ENCODE data around the gene CASD1. TPM values are rescaled to one million over a fixed set of nuclear protein-coding genes. Genes with fewer than 3 reads are reported as not detected.

CASD1 gene
- total RNA-seq, 4 donors from 2014 or later, result 21.2 to 24.9 (median 21.9) TPM

DNA sequence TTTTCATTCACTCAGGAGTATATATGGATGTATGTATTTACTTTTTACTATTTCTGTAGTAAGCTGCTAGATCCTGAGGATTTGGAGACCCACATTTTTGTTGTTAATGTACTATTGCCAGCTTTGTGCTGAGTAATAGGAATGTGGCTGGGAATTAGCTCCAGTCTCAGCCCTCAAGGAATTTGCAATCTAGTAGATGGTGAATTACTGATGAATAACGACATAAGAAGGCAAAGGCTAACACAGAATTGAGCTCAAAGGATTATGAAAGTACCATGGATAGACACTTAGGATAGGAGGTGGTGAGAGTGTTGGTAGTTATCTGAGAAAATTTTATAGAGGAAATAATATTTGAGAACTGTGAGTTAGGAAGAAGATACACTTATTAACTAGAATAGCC is 19.9 kb downstream of the CASD1 start:
- Histone ChIP-seq H3K27me3 (no peaks in the 10 kb centered on the region), H3K4me1 (no peaks in the 10 kb centered on the region), H3K27ac (no peak overlapping the region), H3K9me3 (no peaks in the 10 kb centered on the region), H3K36me3 (peaks cover 0 to 44% (median 0%) of the 10 kb centered on the region in 3 donors), H3K4me3 (no peak overlapping the region)
- TF ChIP-seq, protein P1, sequence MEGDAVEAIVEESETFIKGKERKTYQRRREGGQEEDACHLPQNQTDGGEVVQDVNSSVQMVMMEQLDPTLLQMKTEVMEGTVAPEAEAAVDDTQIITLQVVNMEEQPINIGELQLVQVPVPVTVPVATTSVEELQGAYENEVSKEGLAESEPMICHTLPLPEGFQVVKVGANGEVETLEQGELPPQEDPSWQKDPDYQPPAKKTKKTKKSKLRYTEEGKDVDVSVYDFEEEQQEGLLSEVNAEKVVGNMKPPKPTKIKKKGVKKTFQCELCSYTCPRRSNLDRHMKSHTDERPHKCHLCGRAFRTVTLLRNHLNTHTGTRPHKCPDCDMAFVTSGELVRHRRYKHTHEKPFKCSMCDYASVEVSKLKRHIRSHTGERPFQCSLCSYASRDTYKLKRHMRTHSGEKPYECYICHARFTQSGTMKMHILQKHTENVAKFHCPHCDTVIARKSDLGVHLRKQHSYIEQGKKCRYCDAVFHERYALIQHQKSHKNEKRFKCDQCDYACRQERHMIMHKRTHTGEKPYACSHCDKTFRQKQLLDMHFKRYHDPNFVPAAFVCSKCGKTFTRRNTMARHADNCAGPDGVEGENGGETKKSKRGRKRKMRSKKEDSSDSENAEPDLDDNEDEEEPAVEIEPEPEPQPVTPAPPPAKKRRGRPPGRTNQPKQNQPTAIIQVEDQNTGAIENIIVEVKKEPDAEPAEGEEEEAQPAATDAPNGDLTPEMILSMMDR (IDR thresholded peaks at IDR 0.05), result no peak
- no peak for TF ChIP-seq EP300 (IDR thresholded peaks at IDR 0.05)
- TF ChIP-seq POLR2A (IDR thresholded peaks at IDR 0.05), result no peak
- no peak for DNase-seq (ENCODE audit: low spot score in 2 of 2)
- 65% methylated on average over 1 of the region's 1 CpG for WGBS, 2 donors

DNA sequence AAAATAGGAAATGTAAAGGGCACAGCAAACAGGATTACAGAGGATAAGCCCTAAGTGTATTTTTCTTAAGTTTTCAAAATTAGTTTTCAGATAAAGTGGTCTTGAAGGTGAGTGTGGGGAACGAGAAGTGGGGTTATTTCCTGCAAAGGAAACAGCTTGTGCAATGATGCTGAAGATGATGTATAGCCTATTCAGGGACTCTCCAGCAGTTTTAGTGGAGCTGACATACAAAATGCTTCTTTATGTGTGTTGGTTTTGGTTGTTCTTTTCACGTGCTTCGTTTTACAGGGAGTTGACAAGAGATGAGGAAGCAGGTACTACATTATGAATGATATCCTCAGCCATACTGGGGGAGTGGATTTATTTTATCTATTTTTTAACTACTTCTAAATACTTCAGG is 20.5 kb downstream of the CASD1 start:
- TF ChIP-seq EP300 (IDR thresholded peaks at IDR 0.05) (no peak), POLR2A (IDR thresholded peaks at IDR 0.05) (no peak)
- TF ChIP-seq, protein P1 (IDR thresholded peaks at IDR 0.05), result no peak

DNA sequence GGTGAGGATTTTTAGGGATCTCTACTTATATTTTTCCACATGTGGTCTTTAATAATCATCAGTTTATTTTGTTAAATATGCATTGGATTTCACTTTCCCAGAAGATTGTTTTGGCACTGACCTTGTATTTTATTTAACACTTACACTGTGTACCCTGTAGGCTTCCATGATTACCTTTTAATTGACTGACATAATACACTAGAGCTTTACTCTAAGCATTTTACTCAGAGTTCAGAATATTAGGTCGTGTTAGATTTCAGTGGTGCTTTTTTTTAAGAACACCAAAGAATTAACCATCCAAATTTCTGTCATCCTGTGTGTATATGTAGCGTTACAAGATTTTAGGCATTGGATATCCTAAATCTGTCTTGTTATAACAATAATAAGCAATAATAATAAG is 23.1 kb downstream of the CASD1 start:
- no peak for DNase-seq (ENCODE audit: low spot score in 2 of 2)
- TF ChIP-seq POLR2A (IDR thresholded peaks at IDR 0.05) (no peak), EP300 (IDR thresholded peaks at IDR 0.05) (no peak)
- TF ChIP-seq, protein P1 (IDR thresholded peaks at IDR 0.05), result no peak
- H3K27ac ChIP-seq, result no peak overlapping the region
- no peak overlapping the region for H3K4me3 ChIP-seq
- H3K9me3 ChIP-seq, result no peaks in the 10 kb centered on the region
- H3K36me3 ChIP-seq, result peaks cover 0 to 59% (median 3%) of the 10 kb centered on the region in 3 donors
- no peaks in the 10 kb centered on the region for H3K4me1 ChIP-seq
- 72 to 78% methylated on average over 2 of the region's 2 CpGs for WGBS, 2 donors
- H3K27me3 ChIP-seq, result no peaks in the 10 kb centered on the region

More for the DNA sequence above, 20.5 kb downstream of the CASD1 start:
- H3K4me1 ChIP-seq, result no peaks in the 10 kb centered on the region
- no peak overlapping the region for H3K4me3 ChIP-seq
- DNase-seq (ENCODE audit: low spot score in 2 of 2), result no peak
- WGBS, 2 donors, result 76 to 81% methylated on average over 3 of the region's 3 CpGs
- no peaks in the 10 kb centered on the region for H3K9me3 ChIP-seq
- H3K27ac ChIP-seq, result no peak overlapping the region
- peaks cover 0 to 46% (median 0%) of the 10 kb centered on the region in 3 donors for H3K36me3 ChIP-seq
- H3K27me3 ChIP-seq, result no peaks in the 10 kb centered on the region

DNA sequence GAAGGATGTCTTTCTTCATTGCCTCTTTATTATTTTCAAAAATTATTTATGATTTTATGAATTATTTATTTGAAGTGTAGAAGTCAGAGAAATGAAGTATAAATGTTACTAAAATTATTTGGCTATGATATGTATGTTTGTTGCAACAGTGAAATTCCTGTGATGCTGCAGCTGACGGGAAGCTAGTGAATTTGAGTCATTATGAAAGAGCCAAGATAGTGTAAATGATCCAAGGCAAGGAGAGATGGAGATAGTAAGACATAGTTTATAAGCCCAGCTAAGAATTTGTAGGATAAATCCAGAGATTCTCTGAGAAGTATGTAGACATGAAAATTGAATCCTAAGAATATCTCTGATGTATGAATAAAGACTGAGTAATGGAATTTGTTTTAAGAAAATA is 30.8 kb downstream of the CASD1 start:
- no peak for DNase-seq (ENCODE audit: low spot score in 2 of 2)
- no peaks in the 10 kb centered on the region for H3K27me3 ChIP-seq
- no peak overlapping the region for H3K4me3 ChIP-seq
- H3K4me1 ChIP-seq, result no peaks in the 10 kb centered on the region
- no peak overlapping the region for H3K27ac ChIP-seq
- H3K9me3 ChIP-seq, result no peaks in the 10 kb centered on the region
- no peak for TF ChIP-seq POLR2A (IDR thresholded peaks at IDR 0.05)
- no peak for TF ChIP-seq EP300 (IDR thresholded peaks at IDR 0.05)
- TF ChIP-seq, protein P1 (IDR thresholded peaks at IDR 0.05), result no peak
- peaks cover 0 to 45% (median 3%) of the 10 kb centered on the region in 3 donors for H3K36me3 ChIP-seq
- WGBS, 2 donors, result 39 to 70% methylated on average over 1 of the region's 1 CpG

DNA sequence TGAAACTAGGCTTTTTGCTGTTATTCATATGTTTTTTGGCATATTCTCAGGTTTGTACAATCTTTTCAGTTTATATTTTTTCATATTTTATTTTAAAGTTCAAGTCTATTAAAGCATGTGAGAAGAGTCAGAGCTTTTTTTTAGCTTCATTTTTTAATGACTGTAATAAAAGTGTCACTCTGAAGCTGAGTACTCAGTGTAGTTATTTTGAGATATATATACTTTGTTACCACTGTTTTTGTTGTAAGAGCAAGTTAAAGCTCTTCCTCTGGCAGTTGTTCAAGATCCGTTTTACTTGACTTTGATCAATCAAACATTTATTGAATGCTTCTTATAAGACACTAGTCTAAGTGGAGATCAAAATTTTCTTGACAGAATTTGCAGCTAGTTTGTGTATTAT is 37.5 kb downstream of the CASD1 start:
- H3K27me3 ChIP-seq, result no peaks in the 10 kb centered on the region
- no peaks in the 10 kb centered on the region for H3K9me3 ChIP-seq
- no peak for TF ChIP-seq EP300 (IDR thresholded peaks at IDR 0.05)
- TF ChIP-seq, protein P1 (IDR thresholded peaks at IDR 0.05), result no peak
- TF ChIP-seq POLR2A (IDR thresholded peaks at IDR 0.05), result no peak
- 46 to 52% methylated on average over 1 of the region's 1 CpG for WGBS, 2 donors
- H3K36me3 ChIP-seq, result peaks cover 0 to 15% (median 0%) of the 10 kb centered on the region in 3 donors
- no peak overlapping the region for H3K4me3 ChIP-seq
- no peak for DNase-seq (ENCODE audit: low spot score in 2 of 2)
- no peak overlapping the region for H3K27ac ChIP-seq
- H3K4me1 ChIP-seq, result no peaks in the 10 kb centered on the region

Measured in tibial nerve (tissue), 4 donors.